Thoracic aorta (tissue), 2 donors: ENCODE measurements around the gene RBMS1. TPM values are rescaled to one million over a fixed set of nuclear protein-coding genes. Genes with fewer than 3 reads are reported as not detected.

Source experiments
- ATAC-seq: fragments of 150-250 bp; one replicate; pipeline ENCODE4 v1.8.0; 2017; ENCODE audit warnings: low read depth; ENCODE audit not compliant: insufficient number of reproducible peaks, low FRiP score
- DNase-seq: peaks from one replicate; pipeline ENCODE4 v3.0.0-alpha.2; 2020; ENCODE audit warnings: low spot score
- H3K27ac ChIP-seq, 2 donors: fragments of 200-600 bp; sonication (generic); 1 replicate in 1 of 2; 2 replicates in 1 of 2; pipeline ENCODE4 v1.5.1; 2016; ENCODE audit warnings: mild to moderate bottlenecking in 2 of 2, moderate library complexity in 2 of 2
- H3K27me3 ChIP-seq: fragments of 200-600 bp; sonication (generic); replicated peaks from 2 replicates; pipeline ENCODE4 v1.6.0; 2016; ENCODE audit warnings: mild to moderate bottlenecking; ENCODE audit not compliant: insufficient read depth
- H3K36me3 ChIP-seq: fragments of 200-600 bp; sonication (generic); one replicate; pipeline ENCODE4 v1.5.1; 2016
- H3K4me1 ChIP-seq, 2 donors: fragments of 200-600 bp; sonication (generic); 1 replicate in 1 of 2; 2 replicates in 1 of 2; pipeline versions ENCODE4 v1.5.1 to v1.6.0; 2016; ENCODE audit warnings: low read depth in 2 of 2, mild to moderate bottlenecking in 1 of 2; ENCODE audit not compliant: control insufficient read depth in 1 of 2
- H3K4me3 ChIP-seq: fragments of 200-600 bp; sonication (generic); 2 replicates; pipeline ENCODE4 v1.5.1; 2016; ENCODE audit warnings: mild to moderate bottlenecking
- H3K9me3 ChIP-seq: fragments of 200-600 bp; sonication (generic); 2 replicates; pipeline ENCODE4 v1.5.1; 2016
- total RNA-seq, 2 donors: library from RNA; depleted of rRNA; stranded (reverse); fragments of >200 nt; gene quantifications; one replicate each; pipeline versions ENCODE4 v1.1.0 to v1.2.3, GENCODE V29; 2016
- TF ChIP-seq, protein P1 (sequence below): fragments of 200-600 bp; sonication (generic); IDR thresholded peaks from one replicate; pipeline ENCODE4 v1.5.1; 2019; ENCODE audit warnings: antibody characterized with exemption

Gene RBMS1
- total RNA-seq, 2 donors from 2014 or later, result 98.7 to 179 TPM

- H3K4me3 ChIP-seq, result no peak overlapping the region
- peaks cover 33 to 83% of the 10 kb centered on the region in 2 donors for H3K4me1 ChIP-seq
- ATAC-seq (no peak), DNase-seq (no peak)
- H3K36me3 ChIP-seq, result no peaks in the 10 kb centered on the region
- no peaks in the 10 kb centered on the region for H3K27me3 ChIP-seq
- no peak overlapping the region for H3K27ac ChIP-seq
- TF ChIP-seq, protein P1, sequence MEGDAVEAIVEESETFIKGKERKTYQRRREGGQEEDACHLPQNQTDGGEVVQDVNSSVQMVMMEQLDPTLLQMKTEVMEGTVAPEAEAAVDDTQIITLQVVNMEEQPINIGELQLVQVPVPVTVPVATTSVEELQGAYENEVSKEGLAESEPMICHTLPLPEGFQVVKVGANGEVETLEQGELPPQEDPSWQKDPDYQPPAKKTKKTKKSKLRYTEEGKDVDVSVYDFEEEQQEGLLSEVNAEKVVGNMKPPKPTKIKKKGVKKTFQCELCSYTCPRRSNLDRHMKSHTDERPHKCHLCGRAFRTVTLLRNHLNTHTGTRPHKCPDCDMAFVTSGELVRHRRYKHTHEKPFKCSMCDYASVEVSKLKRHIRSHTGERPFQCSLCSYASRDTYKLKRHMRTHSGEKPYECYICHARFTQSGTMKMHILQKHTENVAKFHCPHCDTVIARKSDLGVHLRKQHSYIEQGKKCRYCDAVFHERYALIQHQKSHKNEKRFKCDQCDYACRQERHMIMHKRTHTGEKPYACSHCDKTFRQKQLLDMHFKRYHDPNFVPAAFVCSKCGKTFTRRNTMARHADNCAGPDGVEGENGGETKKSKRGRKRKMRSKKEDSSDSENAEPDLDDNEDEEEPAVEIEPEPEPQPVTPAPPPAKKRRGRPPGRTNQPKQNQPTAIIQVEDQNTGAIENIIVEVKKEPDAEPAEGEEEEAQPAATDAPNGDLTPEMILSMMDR, result no peak
- no peaks in the 10 kb centered on the region for H3K9me3 ChIP-seq
Observed at GRCh38 chr2:160338901-160339685, 154.5 kb downstream of the RBMS1 start.

- Histone ChIP-seq H3K27ac (no peak overlapping the region), H3K9me3 (no peaks in the 10 kb centered on the region), H3K4me3 (no peak overlapping the region), H3K36me3 (no peaks in the 10 kb centered on the region), H3K4me1 (peaks cover 27 to 78% of the 10 kb centered on the region in 2 donors), H3K27me3 (no peaks in the 10 kb centered on the region)
- ATAC-seq (no peak), DNase-seq (no peak)
- TF ChIP-seq, protein P1, result no peak
Observed at GRCh38 chr2:160337728-160338127, 155.9 kb downstream of the RBMS1 start.

GRCh38 chr2:160336635-160337034, 157.0 kb downstream of the RBMS1 start:
- H3K4me1 ChIP-seq, result peaks cover 27 to 74% of the 10 kb centered on the region in 2 donors
- H3K4me3 ChIP-seq, result no peak overlapping the region
- DNase-seq, result no peak
- no peaks in the 10 kb centered on the region for H3K9me3 ChIP-seq
- TF ChIP-seq, protein P1, result no peak
- H3K27ac ChIP-seq, result no peak overlapping the region
- ATAC-seq, result no peak
- no peaks in the 10 kb centered on the region for H3K36me3 ChIP-seq
- no peaks in the 10 kb centered on the region for H3K27me3 ChIP-seq

- H3K9me3 ChIP-seq, result no peaks in the 10 kb centered on the region
- TF ChIP-seq, protein P1, result no peak
- no peak overlapping the region for H3K4me3 ChIP-seq
- no peaks in the 10 kb centered on the region for H3K36me3 ChIP-seq
- no peaks in the 10 kb centered on the region for H3K27me3 ChIP-seq
- ATAC-seq, result no peak
- DNase-seq, result no peak
- no peak overlapping the region for H3K27ac ChIP-seq
- peaks cover 27 to 80% of the 10 kb centered on the region in 2 donors for H3K4me1 ChIP-seq
Observed at GRCh38 chr2:160336105-160336504, 157.5 kb downstream of the RBMS1 start.

DNA sequence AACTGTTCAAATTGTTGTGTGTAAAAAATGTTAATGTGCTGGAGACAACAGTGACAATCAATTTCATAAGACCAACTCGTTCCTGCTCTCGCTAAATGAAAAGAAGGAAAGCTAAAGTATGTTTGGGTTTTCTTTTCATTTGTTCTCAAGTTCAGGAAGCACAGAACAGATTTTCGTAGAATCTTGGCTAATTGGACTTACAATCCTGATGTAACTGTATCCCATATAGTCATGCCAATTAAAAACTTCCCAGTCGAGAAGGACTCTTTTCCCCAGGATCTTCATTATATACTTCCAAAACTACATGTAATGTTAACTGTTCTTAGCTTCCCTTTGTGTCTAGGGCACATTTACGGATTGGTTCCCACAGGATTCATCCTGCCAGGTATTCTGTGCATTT, 158.2 kb downstream of the RBMS1 start:
- no peak overlapping the region for H3K27ac ChIP-seq
- no peak for DNase-seq

More for the DNA sequence above, 158.2 kb downstream of the RBMS1 start:
- no peak overlapping the region for H3K4me3 ChIP-seq
- H3K4me1 ChIP-seq, result peaks cover 27 to 83% of the 10 kb centered on the region in 2 donors
- ATAC-seq, result no peak
- no peaks in the 10 kb centered on the region for H3K9me3 ChIP-seq
- TF ChIP-seq, protein P1, result no peak
- no peaks in the 10 kb centered on the region for H3K36me3 ChIP-seq
- no peaks in the 10 kb centered on the region for H3K27me3 ChIP-seq
